Activated naive CD8-positive, alpha-beta T cell treated with anti-CD3 and anti-CD28 coated beads for 36 hours (primary cell): Measurements from ENCODE around the gene CWH43. TPM values are rescaled to one million over a fixed set of nuclear protein-coding genes. Genes with fewer than 3 reads are reported as not detected.
"Not testable (repeated sequence)": the region's sequence is repeated elsewhere in the genome, so short reads cannot be mapped to it uniquely, and the experiment has no call there.

ENCODE experiments used
- DNase-seq: peaks from one replicate; pipeline ENCODE4 v3.0.0; 2021
- H3K27ac Mint-ChIP-seq: one replicate; pipeline ENCODE4 v1.8.0; 2022; ENCODE audit warnings: mild to moderate bottlenecking, moderate library complexity, mixed read lengths
- H3K27me3 Mint-ChIP-seq: one replicate; pipeline ENCODE4 v1.8.0; 2022; ENCODE audit warnings: mild to moderate bottlenecking, mixed read lengths
- H3K36me3 Mint-ChIP-seq: one replicate; pipeline ENCODE4 v1.8.0; 2021; ENCODE audit warnings: mild to moderate bottlenecking, mixed read lengths
- H3K4me1 Mint-ChIP-seq: one replicate; pipeline ENCODE4 v1.8.0; 2021; ENCODE audit warnings: mixed read lengths
- H3K4me3 Mint-ChIP-seq: one replicate; pipeline ENCODE4 v1.8.0; 2022; ENCODE audit warnings: mild to moderate bottlenecking, moderate library complexity, mixed read lengths
- H3K9me3 Mint-ChIP-seq: one replicate; pipeline ENCODE4 v1.8.0; 2022; ENCODE audit warnings: mixed read lengths
- total RNA-seq, 2 experiments: library from RNA; stranded (reverse); gene quantifications; one replicate each; pipeline ENCODE4 v1.2.3, GENCODE V29; 2021

CWH43 gene
- total RNA-seq, 2 experiments from 2014 or later: not detected

GRCh38 chr4:49098034-49098759, 112.1 kb downstream of the CWH43 start:
- not testable (repeated sequence) for H3K27ac Mint-ChIP-seq, H3K4me1 Mint-ChIP-seq, DNase-seq, H3K4me3 Mint-ChIP-seq, H3K27me3 Mint-ChIP-seq
- peaks cover 57% of the 10 kb centered on the region for H3K9me3 Mint-ChIP-seq
- peaks cover 48% of the 10 kb centered on the region for H3K36me3 Mint-ChIP-seq

- H3K36me3 Mint-ChIP-seq: peaks cover 60% of the 10 kb centered on the region
- not testable (repeated sequence) for H3K4me3 Mint-ChIP-seq, H3K27ac Mint-ChIP-seq, H3K27me3 Mint-ChIP-seq, DNase-seq, H3K4me1 Mint-ChIP-seq
- H3K9me3 Mint-ChIP-seq: peaks cover 71% of the 10 kb centered on the region
Measured at GRCh38 chr4:49099831-49100444, 113.9 kb downstream of the CWH43 start.

GRCh38 chr4:49102344-49102898, 116.3 kb downstream of the CWH43 start:
- not testable (repeated sequence) for H3K4me1 Mint-ChIP-seq, H3K27ac Mint-ChIP-seq, DNase-seq, H3K4me3 Mint-ChIP-seq, H3K27me3 Mint-ChIP-seq
- Mint-ChIP-seq H3K36me3 (peaks cover 66% of the 10 kb centered on the region), H3K9me3 (peaks cover 77% of the 10 kb centered on the region)

- H3K27ac Mint-ChIP-seq: not testable (repeated sequence)
- H3K9me3 Mint-ChIP-seq: peaks cover 76% of the 10 kb centered on the region
Measured at GRCh38 chr4:49103436-49104136, 117.5 kb downstream of the CWH43 start.

GRCh38 chr4:49104231-49104930, 118.3 kb downstream of the CWH43 start:
- peaks cover 71% of the 10 kb centered on the region for H3K9me3 Mint-ChIP-seq
- DNase-seq, H3K27ac Mint-ChIP-seq: not testable (repeated sequence)

More at GRCh38 chr4:49103436-49104136, 117.5 kb downstream of the CWH43 start:
- DNase-seq, H3K4me3 Mint-ChIP-seq, H3K4me1 Mint-ChIP-seq, H3K27me3 Mint-ChIP-seq: not testable (repeated sequence)
- H3K36me3 Mint-ChIP-seq: peaks cover 65% of the 10 kb centered on the region

DNA sequence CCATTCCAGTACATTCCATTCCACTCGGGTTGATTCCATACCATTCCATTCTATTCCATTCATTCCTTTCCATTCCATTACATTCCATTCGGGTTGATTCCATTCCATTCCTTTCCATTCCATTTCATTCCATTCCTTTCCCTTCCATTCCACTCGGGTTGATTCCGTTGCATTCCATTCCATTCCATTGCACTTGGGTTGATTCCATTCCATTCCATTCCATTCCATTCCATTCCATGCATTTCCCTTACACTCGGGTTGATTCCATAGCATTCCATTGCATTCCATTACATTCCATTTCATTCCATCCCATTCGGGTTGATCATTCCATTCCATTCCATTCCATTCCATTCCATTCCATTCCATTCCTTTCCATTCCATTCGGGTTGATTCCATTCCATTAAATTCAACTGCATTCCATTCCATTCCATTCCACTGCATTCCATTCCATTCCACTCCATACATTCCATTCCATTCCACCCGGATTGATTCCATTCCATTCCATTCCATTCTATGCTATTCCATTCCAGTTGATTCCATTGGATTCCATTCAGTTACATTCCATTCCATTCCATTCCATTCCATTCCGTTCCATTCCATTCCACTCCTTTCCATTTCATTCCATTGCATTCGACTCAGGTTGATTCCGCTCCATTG, 119.3 kb downstream of the CWH43 start:
- H3K27ac Mint-ChIP-seq, H3K4me1 Mint-ChIP-seq, H3K4me3 Mint-ChIP-seq: not testable (repeated sequence)

More at GRCh38 chr4:49104231-49104930, 118.3 kb downstream of the CWH43 start:
- not testable (repeated sequence) for H3K4me3 Mint-ChIP-seq, H3K4me1 Mint-ChIP-seq, H3K27me3 Mint-ChIP-seq
- peaks cover 60% of the 10 kb centered on the region for H3K36me3 Mint-ChIP-seq

DNA sequence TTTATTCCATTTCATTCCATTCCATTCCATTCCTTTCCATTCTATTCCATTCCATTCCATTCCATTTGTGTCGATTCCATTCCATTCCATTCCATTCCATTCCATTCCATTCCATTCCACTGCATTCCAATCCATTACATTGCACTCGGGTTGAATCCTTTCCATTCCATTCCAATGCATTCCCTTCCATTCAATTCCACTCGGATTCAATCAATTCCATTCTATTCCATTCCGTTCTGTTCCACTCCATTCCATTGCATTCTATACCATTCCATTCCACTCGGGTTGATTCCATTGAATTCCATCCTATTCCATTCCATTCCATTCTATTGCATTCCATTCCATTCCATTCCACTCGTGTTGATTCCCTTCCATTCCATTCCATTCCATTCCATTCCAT, 121.2 kb downstream of the CWH43 start:
- H3K27ac Mint-ChIP-seq, H3K4me1 Mint-ChIP-seq, H3K27me3 Mint-ChIP-seq, H3K4me3 Mint-ChIP-seq, DNase-seq: not testable (repeated sequence)
- H3K36me3 Mint-ChIP-seq: peaks cover 63% of the 10 kb centered on the region
- H3K9me3 Mint-ChIP-seq: peaks cover 81% of the 10 kb centered on the region

More for the DNA sequence above, 119.3 kb downstream of the CWH43 start:
- not testable (repeated sequence) for H3K27me3 Mint-ChIP-seq, DNase-seq
- H3K9me3 Mint-ChIP-seq: peaks cover 70% of the 10 kb centered on the region
- peaks cover 59% of the 10 kb centered on the region for H3K36me3 Mint-ChIP-seq

GRCh38 chr4:49108183-49108978, 122.3 kb downstream of the CWH43 start:
- H3K27me3 Mint-ChIP-seq, H3K27ac Mint-ChIP-seq, H3K4me1 Mint-ChIP-seq, H3K4me3 Mint-ChIP-seq, DNase-seq: not testable (repeated sequence)
- peaks cover 81% of the 10 kb centered on the region for H3K9me3 Mint-ChIP-seq
- H3K36me3 Mint-ChIP-seq: peaks cover 56% of the 10 kb centered on the region

DNA sequence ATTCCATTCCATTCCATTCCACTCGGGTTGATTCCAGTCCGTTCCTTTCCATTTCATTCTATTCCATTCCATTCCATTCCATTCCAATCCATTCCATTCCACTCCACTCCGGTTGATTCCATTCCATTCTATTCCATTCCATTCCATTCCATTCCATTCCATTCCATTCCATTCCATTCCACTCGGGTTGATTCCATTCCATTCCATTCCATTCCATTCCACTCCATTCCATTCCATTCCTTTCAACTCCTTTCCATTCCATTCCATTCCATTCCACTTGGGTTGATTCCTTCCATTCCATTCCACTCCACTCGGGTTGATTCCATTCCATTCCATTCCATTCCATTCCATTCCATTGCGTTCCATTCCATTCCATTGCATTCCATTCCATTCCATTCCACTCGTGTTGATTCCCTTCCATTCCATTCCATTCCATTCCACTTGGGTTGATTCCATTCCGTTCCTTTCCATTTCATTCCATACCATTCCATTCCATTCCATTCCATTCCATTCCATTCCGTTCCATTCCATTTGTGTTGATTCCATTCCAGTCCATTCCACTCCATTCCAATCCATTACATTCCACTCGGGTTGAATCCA, 123.6 kb downstream of the CWH43 start:
- not testable (repeated sequence) for H3K27ac Mint-ChIP-seq, H3K4me3 Mint-ChIP-seq, H3K4me1 Mint-ChIP-seq, H3K27me3 Mint-ChIP-seq, DNase-seq
- Mint-ChIP-seq H3K36me3 (peaks cover 50% of the 10 kb centered on the region), H3K9me3 (peaks cover 79% of the 10 kb centered on the region)

DNA sequence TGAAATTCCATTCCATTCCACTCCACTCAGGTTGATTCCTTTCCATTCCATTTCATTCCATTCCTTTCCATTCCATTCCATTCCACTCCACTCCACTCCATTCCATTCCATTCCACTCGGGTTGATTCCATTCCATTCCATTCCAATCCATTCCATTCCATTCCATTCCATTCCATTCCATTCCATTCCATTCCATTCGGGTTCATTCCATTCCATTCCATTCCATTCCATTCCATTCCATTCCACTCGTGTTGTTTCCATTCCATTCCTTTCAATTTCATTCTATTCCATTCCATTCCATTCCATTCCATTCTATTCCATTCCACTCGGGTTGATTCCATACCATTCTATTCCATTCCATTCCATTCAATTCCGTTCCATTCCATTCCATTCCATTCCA, 124.5 kb downstream of the CWH43 start:
- H3K27me3 Mint-ChIP-seq, DNase-seq, H3K4me3 Mint-ChIP-seq, H3K27ac Mint-ChIP-seq, H3K4me1 Mint-ChIP-seq: not testable (repeated sequence)
- Mint-ChIP-seq H3K36me3 (peaks cover 43% of the 10 kb centered on the region), H3K9me3 (peaks cover 77% of the 10 kb centered on the region)

Other genes with a start within 250 kb of the CWH43 start
- gene FRYL, start 206.0 kb upstream of the CWH43 start, total RNA-seq: 10 to 100 TPM; 54.0 to 63.8 TPM
- 100 to 1,000 TPM; 116 to 122 TPM for gene OCIAD1, start 155.2 kb upstream of the CWH43 start, total RNA-seq
- 10 to 100 TPM; 80.2 to 90.4 TPM for gene OCIAD2, start 79.5 kb upstream of the CWH43 start, total RNA-seq